Activated naive CD4-positive, alpha-beta T cell treated with anti-CD3 and anti-CD28 coated beads for 36 hours (primary cell): ENCODE data around the gene COPZ2. TPM values are rescaled to one million over a fixed set of nuclear protein-coding genes. Genes with fewer than 3 reads are reported as not detected.

Experiments used
- CTCF ChIA-PET: fragments of 350-600 bp; sonication (Branson Sonifier 250); formaldehyde crosslinking; loops from one replicate; lab custom pipeline; 2021; ENCODE audit warnings: antibody characterized with exemption; lab: Charles Lee
- DNase-seq: peaks from one replicate; pipeline ENCODE4 v3.0.0-alpha.2; 2020
- H3K27ac Mint-ChIP-seq: one replicate; pipeline ENCODE4 v1.8.0; 2021; ENCODE audit warnings: mild to moderate bottlenecking, mixed read lengths
- H3K27me3 Mint-ChIP-seq: one replicate; pipeline ENCODE4 v1.8.0; 2021; ENCODE audit warnings: low read depth, mixed read lengths
- H3K36me3 Mint-ChIP-seq: one replicate; pipeline ENCODE4 v1.8.0; 2021; ENCODE audit warnings: low read depth, mixed read lengths
- H3K4me1 Mint-ChIP-seq: one replicate; pipeline ENCODE4 v1.8.0; 2021; ENCODE audit warnings: low read depth, mixed read lengths
- H3K4me3 Mint-ChIP-seq: one replicate; pipeline ENCODE4 v1.8.0; 2021; ENCODE audit warnings: mild to moderate bottlenecking, moderate library complexity, mixed read lengths
- H3K9me3 Mint-ChIP-seq: one replicate; pipeline ENCODE4 v1.8.0; 2021; ENCODE audit warnings: mixed read lengths
- intact Hi-C: fragments of 100-400 bp; cut with micrococcal nuclease; formaldehyde crosslinking; loops from one replicate; pipeline ENCODE4 v1.15.1; 2023
- total RNA-seq, 2 experiments: library from RNA; stranded (reverse); gene quantifications; one replicate each; pipeline ENCODE4 v1.2.3, GENCODE V29; 2021

Gene COPZ2
- total RNA-seq, 2 experiments from 2014 or later = 2.4 to 3.3 TPM

- Mint-ChIP-seq H3K4me3 (no peak overlapping the region), H3K27ac (no peak overlapping the region), H3K4me1 (peaks cover 20% of the 10 kb centered on the region), H3K9me3 (no peaks in the 10 kb centered on the region), H3K27me3 (peaks cover 31% of the 10 kb centered on the region), H3K36me3 (no peaks in the 10 kb centered on the region)
- CTCF ChIA-PET = interaction anchor here (0.6 to 5.1 kb wide), 3 partner anchors 9 to 114 kb away, joined by 3 to 39 read pairs (median 4); no protein-coding TSS in a partner anchor
- intact Hi-C loops = no loop called here
- no peak for DNase-seq
Measured at GRCh38 chr17:48016112-48016511, 21.5 kb downstream of the COPZ2 start.

- no peak for DNase-seq
- Mint-ChIP-seq H3K27me3 (peaks cover 42% of the 10 kb centered on the region), H3K9me3 (no peaks in the 10 kb centered on the region), H3K36me3 (no peaks in the 10 kb centered on the region), H3K4me1 (peaks cover 20% of the 10 kb centered on the region), H3K4me3 (no peak overlapping the region), H3K27ac (no peak overlapping the region)
- CTCF ChIA-PET = interaction anchor here (0.9 to 6.3 kb wide), 5 partner anchors 14 to 178 kb away, joined by 3 to 39 read pairs (median 4); no protein-coding TSS in a partner anchor
- intact Hi-C loops = loop anchor here (5.0 kb wide), 1 partner anchor 117 kb away; the partner anchor contains the start of gene SP2
Measured at GRCh38 chr17:48014595-48015111, 22.9 kb downstream of the COPZ2 start.

GRCh38 chr17:48013876-48014594, 23.6 kb downstream of the COPZ2 start:
- Mint-ChIP-seq H3K27me3 (peaks cover 43% of the 10 kb centered on the region), H3K4me1 (peaks cover 20% of the 10 kb centered on the region), H3K36me3 (no peaks in the 10 kb centered on the region), H3K4me3 (no peak overlapping the region), H3K27ac (no peak overlapping the region), H3K9me3 (no peaks in the 10 kb centered on the region)
- no peak for DNase-seq
- CTCF ChIA-PET = interaction anchor here (0.6 to 6.3 kb wide), 6 partner anchors 14 to 67 kb away, joined by 3 to 39 read pairs (median 4); no protein-coding TSS in a partner anchor
- intact Hi-C loops = loop anchor here (5.0 kb wide), 1 partner anchor 117 kb away; the partner anchor contains the start of gene SP2

DNA sequence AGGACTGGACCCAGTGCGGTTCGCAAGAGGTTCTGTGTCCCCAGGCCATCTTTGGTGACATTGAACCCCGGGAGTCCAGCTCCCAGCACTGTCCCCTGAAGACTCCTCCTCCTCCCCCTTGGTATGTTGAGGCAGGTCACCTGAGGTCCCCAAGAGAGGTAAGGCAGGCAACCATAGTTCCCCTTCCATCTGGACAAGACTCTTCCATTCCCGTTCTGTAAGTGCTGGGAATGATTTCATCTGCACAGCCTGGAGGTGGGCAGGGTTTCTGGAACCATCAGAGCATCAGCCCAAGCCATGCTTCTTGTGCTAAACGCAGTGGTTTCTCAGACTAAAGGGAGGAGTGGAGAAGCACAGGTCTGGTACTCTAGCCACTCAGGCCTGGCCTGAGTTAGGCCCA, 24.9 kb downstream of the COPZ2 start:
- Mint-ChIP-seq H3K4me3 (peak overlapping the region; percentile 70), H3K36me3 (no peaks in the 10 kb centered on the region), H3K9me3 (no peaks in the 10 kb centered on the region), H3K4me1 (peaks cover 16% of the 10 kb centered on the region), H3K27me3 (peaks cover 47% of the 10 kb centered on the region), H3K27ac (no peak overlapping the region)
- CTCF ChIA-PET = interaction anchor here (1.4 to 6.3 kb wide), 3 partner anchors 12 to 66 kb away, joined by 4 to 28 read pairs (median 10); no protein-coding TSS in a partner anchor
- DNase-seq = no peak
- intact Hi-C loops = loop anchor here (5.0 kb wide), 1 partner anchor 115 kb away; the partner anchor contains the start of gene SP2

GRCh38 chr17:48012151-48012520, 25.5 kb downstream of the COPZ2 start:
- intact Hi-C loops = loop anchor here (5.0 kb wide), 1 partner anchor 115 kb away; the partner anchor contains the start of gene SP2

DNA sequence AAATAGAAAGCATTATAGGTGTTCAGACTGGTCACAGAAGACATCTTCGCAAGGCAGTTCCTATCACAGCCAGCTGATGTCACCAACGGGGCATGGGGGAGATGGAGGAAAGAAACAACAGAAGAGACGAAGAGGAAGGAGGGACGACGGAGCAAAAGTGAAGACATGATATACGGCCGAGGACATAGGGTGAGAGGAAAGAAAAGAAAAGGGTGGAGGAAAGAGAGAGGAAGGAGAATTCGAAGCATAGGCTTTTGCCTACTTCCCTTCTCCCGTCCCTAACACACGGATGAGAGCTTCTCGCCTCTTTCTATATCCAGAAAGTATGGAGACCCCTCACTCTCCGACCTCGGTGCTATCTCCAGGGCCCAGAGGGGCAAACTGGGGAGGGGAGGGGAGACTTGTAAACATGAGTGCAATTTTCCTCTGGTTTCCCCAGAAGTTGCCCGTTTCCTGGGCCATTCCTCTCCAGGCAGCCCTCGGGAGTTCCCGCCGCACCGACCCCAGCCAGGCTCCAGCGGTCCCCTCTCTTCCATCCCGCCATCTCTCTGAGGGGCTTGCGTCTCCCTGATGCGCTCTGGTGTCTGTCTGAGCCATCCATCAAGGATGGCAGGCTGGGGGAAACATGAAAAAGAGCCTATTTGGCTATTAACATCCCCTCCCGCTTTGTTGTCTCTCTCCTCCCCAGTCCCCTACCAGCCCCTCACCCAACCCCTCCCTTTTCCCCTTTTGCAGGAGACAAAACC, 26.0 kb downstream of the COPZ2 start:
- intact Hi-C loops = loop anchor here (1.0 to 5.0 kb wide), 3 partner anchors 63 to 114 kb away; partner anchors contain the start of gene SP2
- H3K9me3 Mint-ChIP-seq = no peaks in the 10 kb centered on the region
- CTCF ChIA-PET = interaction anchor here (0.6 to 6.3 kb wide), 13 partner anchors 11 to 170 kb away, joined by 3 to 28 read pairs (median 4); partner anchors contain the start of gene CDK5RAP3
- no peaks in the 10 kb centered on the region for H3K36me3 Mint-ChIP-seq
- H3K4me3 Mint-ChIP-seq = peak overlapping the region; percentile 70
- DNase-seq = peak; percentile 72
- no peak overlapping the region for H3K27ac Mint-ChIP-seq
- H3K27me3 Mint-ChIP-seq = peaks cover 50% of the 10 kb centered on the region
- peaks cover 12% of the 10 kb centered on the region for H3K4me1 Mint-ChIP-seq

More at GRCh38 chr17:48012151-48012520, 25.5 kb downstream of the COPZ2 start:
- no peak overlapping the region for H3K27ac Mint-ChIP-seq
- CTCF ChIA-PET = interaction anchor here (0.7 to 6.3 kb wide), 6 partner anchors 12 to 171 kb away, joined by 3 to 28 read pairs (median 4); no protein-coding TSS in a partner anchor
- peaks cover 12% of the 10 kb centered on the region for H3K4me1 Mint-ChIP-seq
- peaks cover 49% of the 10 kb centered on the region for H3K27me3 Mint-ChIP-seq
- no peaks in the 10 kb centered on the region for H3K36me3 Mint-ChIP-seq
- no peaks in the 10 kb centered on the region for H3K9me3 Mint-ChIP-seq
- DNase-seq = peak; percentile 59
- H3K4me3 Mint-ChIP-seq = peak overlapping the region; percentile 70

GRCh38 chr17:48010193-48010592, 27.4 kb downstream of the COPZ2 start:
- H3K4me1 Mint-ChIP-seq = peaks cover 12% of the 10 kb centered on the region
- H3K9me3 Mint-ChIP-seq = no peaks in the 10 kb centered on the region
- CTCF ChIA-PET = interaction anchor here (0.6 to 6.3 kb wide), 6 partner anchors 10 to 169 kb away, joined by 3 to 28 read pairs (median 4); partner anchors contain the start of gene SCRN2
- H3K27ac Mint-ChIP-seq = no peak overlapping the region
- DNase-seq = no peak
- H3K4me3 Mint-ChIP-seq = no peak overlapping the region
- intact Hi-C loops = loop anchor here (2.0 to 5.0 kb wide), 2 partner anchors 63 to 113 kb away; partner anchors contain the start of gene SP2
- no peaks in the 10 kb centered on the region for H3K36me3 Mint-ChIP-seq
- peaks cover 50% of the 10 kb centered on the region for H3K27me3 Mint-ChIP-seq

GRCh38 chr17:48006936-48007709, 30.5 kb downstream of the COPZ2 start:
- CTCF ChIA-PET = interaction anchor here (0.6 to 1.7 kb wide), 4 partner anchors 8 to 18 kb away, joined by 3 to 5 read pairs (median 3); no protein-coding TSS in a partner anchor
- no peak for DNase-seq
- Mint-ChIP-seq H3K4me1 (peaks cover 8% of the 10 kb centered on the region), H3K4me3 (no peak overlapping the region), H3K9me3 (no peaks in the 10 kb centered on the region), H3K27me3 (peaks cover 31% of the 10 kb centered on the region), H3K36me3 (no peaks in the 10 kb centered on the region), H3K27ac (no peak overlapping the region)
- intact Hi-C loops = no loop called here

- DNase-seq = no peak
- H3K4me3 Mint-ChIP-seq = no peak overlapping the region
- intact Hi-C loops = no loop called here
- peaks cover under 1% of the 10 kb centered on the region for H3K4me1 Mint-ChIP-seq
- CTCF ChIA-PET = interaction anchor here (1.0 to 1.7 kb wide), 2 partner anchors 13 to 29 kb away, joined by 3 to 4 read pairs; no protein-coding TSS in a partner anchor
- no peaks in the 10 kb centered on the region for H3K9me3 Mint-ChIP-seq
- H3K27me3 Mint-ChIP-seq = peaks cover 15% of the 10 kb centered on the region
- no peaks in the 10 kb centered on the region for H3K36me3 Mint-ChIP-seq
- H3K27ac Mint-ChIP-seq = no peak overlapping the region
Measured at GRCh38 chr17:48004983-48005382, 32.6 kb downstream of the COPZ2 start.

GRCh38 chr17:48003417-48004151, 34.0 kb downstream of the COPZ2 start:
- Mint-ChIP-seq H3K36me3 (no peaks in the 10 kb centered on the region), H3K27ac (no peak overlapping the region), H3K9me3 (no peaks in the 10 kb centered on the region), H3K27me3 (peaks cover 9% of the 10 kb centered on the region), H3K4me3 (no peak overlapping the region), H3K4me1 (peaks cover 4% of the 10 kb centered on the region)
- CTCF ChIA-PET = interaction anchor here (0.6 to 1.7 kb wide), 3 partner anchors 15 to 793 kb away, joined by 3 to 5 read pairs (median 4); no protein-coding TSS in a partner anchor
- no peak for DNase-seq
- intact Hi-C loops = no loop called here
